ENCODE data around the gene PIK3C2G. TPM values are rescaled to one million over a fixed set of nuclear protein-coding genes. Genes with fewer than 3 reads are reported as not detected.

Gene PIK3C2G
- total RNA-seq, 2 donors from 2014 or later = 0.57 to 0.69 TPM

DNA sequence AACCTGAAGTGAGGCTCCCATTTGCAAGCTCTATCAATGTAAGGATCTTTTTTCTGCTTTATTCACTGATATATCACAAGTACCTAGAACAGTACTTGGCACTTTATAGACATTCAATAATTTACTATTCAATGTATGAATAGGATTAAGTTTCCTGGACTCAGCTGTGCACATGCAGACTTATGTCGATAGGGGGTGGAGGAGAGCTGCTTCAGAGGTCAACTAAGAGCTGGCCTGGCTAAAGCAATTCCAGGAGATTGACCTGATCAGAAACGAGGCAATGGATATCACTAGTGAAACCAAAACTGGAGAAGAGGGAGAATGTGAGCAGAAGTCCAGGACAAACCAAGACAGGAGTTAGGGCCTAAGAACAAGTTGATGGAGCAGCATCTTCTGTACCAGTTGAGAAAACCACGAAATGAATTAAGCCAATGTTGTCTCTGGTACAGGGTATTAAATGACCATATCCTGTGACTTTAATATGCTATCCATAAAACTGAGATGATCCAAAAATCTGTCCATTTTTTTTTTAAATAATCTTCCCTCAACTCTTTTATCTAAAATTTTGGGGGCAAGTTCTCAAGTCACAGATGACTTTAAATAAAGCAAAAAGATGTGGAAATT is 169.2 kb downstream of the PIK3C2G start:
- intact Hi-C loops (cut with DNase I) = no loop called here
- Histone ChIP-seq H3K9me3 (no peaks in the 10 kb centered on the region), H3K36me3 (no peaks in the 10 kb centered on the region), H3K27ac (no peak overlapping the region), H3K9ac (ENCODE audit: low read depth in 2 of 2, low read length in 2 of 2) (no peak overlapping the region), H3K27me3 (no peaks in the 10 kb centered on the region), H3K4me1 (no peaks in the 10 kb centered on the region), H3K4me3 (no peak overlapping the region)
- peak; percentile 49 for DNase-seq
- peak; percentile 80 for TF ChIP-seq CTCF (IDR thresholded peaks at IDR 0.05)

DNA sequence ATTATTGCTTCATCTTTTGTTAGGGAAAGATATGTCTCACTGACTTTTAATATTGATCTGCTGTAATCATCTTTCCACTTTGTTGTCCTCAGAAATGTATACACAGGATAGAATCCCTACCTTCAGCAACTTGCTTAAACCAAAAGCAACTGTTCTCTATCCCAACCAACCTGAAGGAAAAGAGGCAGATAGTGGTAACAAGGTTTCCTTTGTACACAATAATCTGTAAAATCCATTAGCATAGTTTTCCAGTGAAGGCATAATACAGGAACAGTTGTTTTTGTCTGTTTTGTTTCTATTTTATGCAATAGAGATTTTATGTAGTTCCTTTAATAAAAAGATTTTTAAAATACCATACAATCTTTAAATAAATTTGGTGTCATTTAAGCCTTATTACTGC is 170.5 kb downstream of the PIK3C2G start:
- DNase-seq = no peak
- no peak for TF ChIP-seq CTCF (IDR thresholded peaks at IDR 0.05)
- intact Hi-C loops (cut with DNase I) = no loop called here
- Histone ChIP-seq H3K4me1 (no peaks in the 10 kb centered on the region), H3K4me3 (no peak overlapping the region), H3K9ac (ENCODE audit: low read depth in 2 of 2, low read length in 2 of 2) (no peak overlapping the region), H3K27ac (no peak overlapping the region), H3K9me3 (no peaks in the 10 kb centered on the region), H3K36me3 (no peaks in the 10 kb centered on the region), H3K27me3 (no peaks in the 10 kb centered on the region)

- H3K27ac ChIP-seq = no peak overlapping the region
- intact Hi-C loops (cut with DNase I) = no loop called here
- no peaks in the 10 kb centered on the region for H3K4me1 ChIP-seq
- H3K9me3 ChIP-seq = no peaks in the 10 kb centered on the region
- no peak overlapping the region for H3K4me3 ChIP-seq
- H3K36me3 ChIP-seq = no peaks in the 10 kb centered on the region
- H3K9ac ChIP-seq (ENCODE audit: low read depth in 2 of 2, low read length in 2 of 2) = no peak overlapping the region
- no peaks in the 10 kb centered on the region for H3K27me3 ChIP-seq
- TF ChIP-seq CTCF (IDR thresholded peaks at IDR 0.05) = no peak
- no peak for DNase-seq
These were observed 170.9 kb downstream of the PIK3C2G start for GRCh38 chr12:18432206-18432605.

DNA sequence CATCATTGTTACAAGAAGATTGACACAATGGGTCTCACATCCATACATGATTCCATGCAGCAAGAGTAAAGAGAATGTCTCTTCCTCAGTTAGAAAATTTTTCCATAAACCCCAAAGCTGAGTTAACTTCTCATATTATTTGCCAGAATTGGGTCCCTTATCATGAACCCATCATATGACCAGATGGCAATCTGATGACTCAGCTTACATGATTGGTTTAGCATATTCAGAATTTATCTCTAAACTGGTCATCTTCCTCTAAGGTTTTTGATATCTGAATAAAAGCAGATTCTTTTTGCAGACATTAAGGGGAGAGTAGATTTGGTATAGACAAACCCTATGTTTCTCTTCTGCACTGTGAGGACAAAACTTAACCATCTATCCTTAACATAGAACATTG is 174.9 kb downstream of the PIK3C2G start:
- intact Hi-C loops (cut with DNase I) = no loop called here
- no peak overlapping the region for H3K4me3 ChIP-seq
- TF ChIP-seq CTCF (IDR thresholded peaks at IDR 0.05) = no peak
- H3K9me3 ChIP-seq = no peaks in the 10 kb centered on the region
- no peaks in the 10 kb centered on the region for H3K27me3 ChIP-seq
- DNase-seq = no peak
- no peak overlapping the region for H3K27ac ChIP-seq
- no peaks in the 10 kb centered on the region for H3K4me1 ChIP-seq
- no peak overlapping the region for H3K9ac ChIP-seq (ENCODE audit: low read depth in 2 of 2, low read length in 2 of 2)
- no peaks in the 10 kb centered on the region for H3K36me3 ChIP-seq

- intact Hi-C loops (cut with DNase I) = no loop called here
- Histone ChIP-seq H3K9me3 (no peaks in the 10 kb centered on the region), H3K4me3 (no peak overlapping the region), H3K27me3 (no peaks in the 10 kb centered on the region), H3K4me1 (no peaks in the 10 kb centered on the region), H3K27ac (no peak overlapping the region), H3K9ac (ENCODE audit: low read depth in 2 of 2, low read length in 2 of 2) (no peak overlapping the region), H3K36me3 (no peaks in the 10 kb centered on the region)
- TF ChIP-seq CTCF (IDR thresholded peaks at IDR 0.05) = no peak
- DNase-seq = no peak
These were observed 178.2 kb downstream of the PIK3C2G start for GRCh38 chr12:18439541-18439940.
